Activated T-helper 2 cell treated with anti-CD3 and anti-CD28 coated beads, Interferon-gamma antibody, Interleukin-2, Interleukin-4, amounts not matched to agents 10 μg/mL and 5 μg/mL and 100 μg/mL, durations not matched to agents 14 hours and 24 hours and 36 hours (primary cell): ENCODE results near the gene IRF4. TPM values are rescaled to one million over a fixed set of nuclear protein-coding genes. Genes with fewer than 3 reads are reported as not detected.
"Not testable (repeated sequence)": the region's sequence is repeated elsewhere in the genome, so short reads cannot be mapped to it uniquely, and the experiment has no call there.

Source experiments
- DNase-seq: peaks from one replicate; pipeline ENCODE4 v3.0.0; 2021; ENCODE audit warnings: low spot score
- H3K27ac Mint-ChIP-seq: one replicate; pipeline ENCODE4 v1.8.0; 2021; ENCODE audit warnings: mixed read lengths
- H3K27me3 Mint-ChIP-seq: one replicate; pipeline ENCODE4 v1.8.0; 2021; ENCODE audit warnings: low read depth, mixed read lengths
- H3K36me3 Mint-ChIP-seq: one replicate; pipeline ENCODE4 v1.8.0; 2021; ENCODE audit warnings: low read depth, mixed read lengths
- H3K4me1 Mint-ChIP-seq: one replicate; pipeline ENCODE4 v1.8.0; 2021; ENCODE audit warnings: low read depth, mixed read lengths
- H3K4me3 Mint-ChIP-seq: one replicate; pipeline ENCODE4 v1.8.0; 2021; ENCODE audit warnings: low read depth, mild to moderate bottlenecking, moderate library complexity, mixed read lengths
- H3K9me3 Mint-ChIP-seq: one replicate; pipeline ENCODE4 v1.8.0; 2021; ENCODE audit warnings: mixed read lengths
- intact Hi-C: fragments of 100-400 bp; cut with micrococcal nuclease; formaldehyde crosslinking; loops from one replicate; pipeline ENCODE4 v1.15.1; 2023
- total RNA-seq: library from RNA; stranded (reverse); gene quantifications from 2 replicates; pipeline ENCODE4 v1.2.3, GENCODE V29; 2022

IRF4 gene
- total RNA-seq, 1 donor from 2014 or later, result 1,062 TPM

- H3K36me3 Mint-ChIP-seq, result peaks cover 3% of the 10 kb centered on the region
- H3K9me3 Mint-ChIP-seq, result peaks cover 3% of the 10 kb centered on the region
- peaks cover 22% of the 10 kb centered on the region for H3K27me3 Mint-ChIP-seq
- peaks cover 13% of the 10 kb centered on the region for H3K4me1 Mint-ChIP-seq
- H3K27ac Mint-ChIP-seq, result no peak overlapping the region
- intact Hi-C loops, result no loop called here
- H3K4me3 Mint-ChIP-seq, result no peak overlapping the region
- DNase-seq, result no peak
Measured at GRCh38 chr6:374956-375355, 16.6 kb upstream of the IRF4 start.

GRCh38 chr6:376827-377640, 14.5 kb upstream of the IRF4 start:
- Mint-ChIP-seq H3K4me1 (peaks cover 18% of the 10 kb centered on the region), H3K27me3 (peaks cover 20% of the 10 kb centered on the region), H3K36me3 (no peaks in the 10 kb centered on the region), H3K27ac (no peak overlapping the region), H3K9me3 (no peaks in the 10 kb centered on the region), H3K4me3 (no peak overlapping the region)
- no peak for DNase-seq
- intact Hi-C loops, result no loop called here

- H3K36me3 Mint-ChIP-seq, result not testable (repeated sequence)
Measured at GRCh38 chr6:377641-378020, 13.9 kb upstream of the IRF4 start.

GRCh38 chr6:378090-378957, 13.2 kb upstream of the IRF4 start:
- Mint-ChIP-seq H3K27ac (no peak overlapping the region), H3K27me3 (peaks cover 14% of the 10 kb centered on the region), H3K4me3 (no peak overlapping the region), H3K36me3 (no peaks in the 10 kb centered on the region), H3K9me3 (no peaks in the 10 kb centered on the region), H3K4me1 (peaks cover 14% of the 10 kb centered on the region)
- intact Hi-C loops, result no loop called here
- no peak for DNase-seq

More at GRCh38 chr6:377641-378020, 13.9 kb upstream of the IRF4 start:
- intact Hi-C loops, H3K9me3 Mint-ChIP-seq, DNase-seq, H3K27ac Mint-ChIP-seq, H3K4me3 Mint-ChIP-seq: not testable (repeated sequence)
- H3K4me1 Mint-ChIP-seq, result peaks cover 17% of the 10 kb centered on the region
- H3K27me3 Mint-ChIP-seq, result peaks cover 19% of the 10 kb centered on the region

GRCh38 chr6:378958-379409, 12.6 kb upstream of the IRF4 start:
- Mint-ChIP-seq H3K4me3 (no peak overlapping the region), H3K27me3 (peaks cover 10% of the 10 kb centered on the region), H3K9me3 (no peaks in the 10 kb centered on the region), H3K27ac (no peak overlapping the region), H3K36me3 (no peaks in the 10 kb centered on the region), H3K4me1 (peaks cover 14% of the 10 kb centered on the region)
- intact Hi-C loops, result no loop called here
- no peak for DNase-seq

GRCh38 chr6:379410-380181, 12.0 kb upstream of the IRF4 start:
- DNase-seq, result no peak
- intact Hi-C loops, result no loop called here
- Mint-ChIP-seq H3K4me1 (peaks cover 17% of the 10 kb centered on the region), H3K9me3 (no peaks in the 10 kb centered on the region), H3K4me3 (no peak overlapping the region), H3K36me3 (no peaks in the 10 kb centered on the region), H3K27me3 (peaks cover 6% of the 10 kb centered on the region), H3K27ac (no peak overlapping the region)

GRCh38 chr6:380234-381218, 11.0 kb upstream of the IRF4 start:
- Mint-ChIP-seq H3K27ac (no peak overlapping the region), H3K9me3 (no peaks in the 10 kb centered on the region), H3K4me3 (no peak overlapping the region), H3K27me3 (peaks cover 2% of the 10 kb centered on the region), H3K4me1 (peaks cover 19% of the 10 kb centered on the region), H3K36me3 (no peaks in the 10 kb centered on the region)
- intact Hi-C loops, result no loop called here
- DNase-seq, result no peak

GRCh38 chr6:381742-382461, 9.7 kb upstream of the IRF4 start:
- peaks cover 17% of the 10 kb centered on the region for H3K4me1 Mint-ChIP-seq
- H3K27ac Mint-ChIP-seq, result no peak overlapping the region

GRCh38 chr6:382883-383810, 8.4 kb upstream of the IRF4 start:
- Mint-ChIP-seq H3K4me3 (no peak overlapping the region), H3K4me1 (peaks cover 14% of the 10 kb centered on the region), H3K27ac (no peak overlapping the region), H3K27me3 (peaks cover 2% of the 10 kb centered on the region), H3K9me3 (no peaks in the 10 kb centered on the region), H3K36me3 (no peaks in the 10 kb centered on the region)
- intact Hi-C loops, result no loop called here
- DNase-seq, result no peak

More at GRCh38 chr6:381742-382461, 9.7 kb upstream of the IRF4 start:
- intact Hi-C loops, result no loop called here
- H3K27me3 Mint-ChIP-seq, result peaks cover 2% of the 10 kb centered on the region
- H3K9me3 Mint-ChIP-seq, result no peaks in the 10 kb centered on the region
- no peak for DNase-seq
- no peaks in the 10 kb centered on the region for H3K36me3 Mint-ChIP-seq
- H3K4me3 Mint-ChIP-seq, result no peak overlapping the region

- Mint-ChIP-seq H3K36me3 (no peaks in the 10 kb centered on the region), H3K27me3 (peaks cover 2% of the 10 kb centered on the region), H3K4me1 (peaks cover 16% of the 10 kb centered on the region), H3K9me3 (no peaks in the 10 kb centered on the region), H3K27ac (no peak overlapping the region), H3K4me3 (no peak overlapping the region)
- intact Hi-C loops, result no loop called here
- DNase-seq, result no peak
Measured at GRCh38 chr6:383856-384255, 7.7 kb upstream of the IRF4 start.
